Tibial nerve (tissue), 4 donors: ENCODE data around the gene GPC6.

Experiments used
- CTCF ChIP-seq, 5 experiments: fragments of 200-600 bp in 3 of 5; fragments of 450-650 bp in 2 of 5; sonication (generic) in 3 of 5; IDR thresholded peaks; one replicate each; pipeline ENCODE4 v1.5.1; 2016 to 2019; ENCODE audit warnings: antibody characterized with exemption in 5 of 5, mild to moderate bottlenecking in 3 of 5, moderate library complexity in 2 of 5
- EP300 ChIP-seq, 2 donors: sonication (generic); formaldehyde crosslinking; IDR thresholded peaks; one replicate each; pipeline ENCODE4 v1.6.1; 2017; ENCODE audit warnings: antibody characterized with exemption in 2 of 2, mild to moderate bottlenecking in 1 of 2
- POLR2A ChIP-seq, 2 donors: fragments of 450-650 bp; IDR thresholded peaks; one replicate each; pipeline ENCODE4 v1.6.1; 2017; ENCODE audit warnings: antibody characterized with exemption in 2 of 2, mild to moderate bottlenecking in 2 of 2, moderate library complexity in 2 of 2

DNA sequence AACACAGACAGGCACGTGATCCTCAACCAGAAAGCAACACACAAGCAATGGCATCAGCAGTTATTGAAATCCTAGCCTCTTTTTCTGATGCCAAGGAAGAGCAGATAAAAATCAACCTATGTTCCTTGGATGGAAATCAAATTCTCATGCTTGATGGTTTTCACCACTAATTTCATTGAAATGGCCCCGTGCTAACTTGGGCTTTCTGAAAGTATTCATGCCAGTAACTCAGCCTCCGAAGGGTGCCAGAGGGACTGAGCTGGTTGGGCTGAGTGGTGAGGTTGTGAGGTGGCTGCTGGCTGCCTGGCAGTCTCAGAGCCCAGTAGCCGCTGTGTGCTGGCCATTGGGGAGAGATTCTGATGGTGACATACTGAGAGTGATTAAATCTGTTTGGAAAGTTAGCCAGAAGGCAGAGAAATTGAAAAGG is 943.6 kb downstream of the GPC6 start:
- TF ChIP-seq EP300 (IDR thresholded peaks at IDR 0.05) (no peak), CTCF (IDR thresholded peaks at IDR 0.05) (no peak), POLR2A (IDR thresholded peaks at IDR 0.05) (no peak)
